Measurements from ENCODE around the gene MIER3. TPM values are rescaled to one million over a fixed set of nuclear protein-coding genes. Genes with fewer than 3 reads are reported as not detected.
"Not testable (repeated sequence)": the region's sequence is repeated elsewhere in the genome, so short reads cannot be mapped to it uniquely, and the experiment has no call there.

Gene MIER3, protein sequence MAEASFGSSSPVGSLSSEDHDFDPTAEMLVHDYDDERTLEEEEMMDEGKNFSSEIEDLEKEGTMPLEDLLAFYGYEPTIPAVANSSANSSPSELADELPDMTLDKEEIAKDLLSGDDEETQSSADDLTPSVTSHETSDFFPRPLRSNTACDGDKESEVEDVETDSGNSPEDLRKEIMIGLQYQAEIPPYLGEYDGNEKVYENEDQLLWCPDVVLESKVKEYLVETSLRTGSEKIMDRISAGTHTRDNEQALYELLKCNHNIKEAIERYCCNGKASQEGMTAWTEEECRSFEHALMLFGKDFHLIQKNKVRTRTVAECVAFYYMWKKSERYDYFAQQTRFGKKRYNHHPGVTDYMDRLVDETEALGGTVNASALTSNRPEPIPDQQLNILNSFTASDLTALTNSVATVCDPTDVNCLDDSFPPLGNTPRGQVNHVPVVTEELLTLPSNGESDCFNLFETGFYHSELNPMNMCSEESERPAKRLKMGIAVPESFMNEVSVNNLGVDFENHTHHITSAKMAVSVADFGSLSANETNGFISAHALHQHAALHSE
- total RNA-seq: 10.8 and 13.7 TPM in 2 replicates

DNA sequence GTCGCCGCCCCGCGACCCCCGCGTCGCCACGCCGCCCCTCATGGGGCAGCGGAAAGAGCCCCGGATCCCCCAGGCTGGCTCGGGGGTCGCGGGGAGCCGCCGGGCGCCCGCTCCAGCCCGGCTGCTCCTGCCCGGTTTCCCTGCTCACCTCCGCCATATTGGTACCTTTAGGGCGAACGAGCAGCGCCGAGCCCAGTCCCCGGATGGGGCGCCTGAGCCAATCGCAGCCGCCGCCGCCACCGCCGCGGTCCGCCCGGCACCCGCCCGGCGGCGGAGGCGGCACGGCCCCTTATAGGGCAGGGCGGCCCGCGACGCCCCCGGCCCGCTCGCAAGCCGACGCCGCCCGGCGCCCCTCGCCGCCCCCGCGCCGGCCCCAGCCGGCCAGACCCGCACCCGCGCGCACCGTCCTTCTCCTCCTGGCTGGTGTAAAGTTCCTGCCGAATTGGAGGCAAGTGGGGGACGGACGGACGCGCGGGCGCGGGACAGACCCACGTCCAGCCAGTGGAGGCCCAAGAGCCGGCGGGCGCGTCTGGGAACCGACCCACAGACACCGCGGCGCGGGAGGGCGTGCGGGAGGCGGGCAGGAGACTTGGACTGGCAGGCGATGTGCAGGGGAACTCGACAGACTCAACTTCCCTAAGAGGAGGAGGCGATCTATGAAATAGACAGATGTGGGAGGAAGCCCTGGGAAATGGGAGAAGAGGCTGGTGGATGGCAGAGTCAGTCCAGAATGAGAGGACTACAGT, at the start of gene MIER3:
Gene MIER3, minus strand, starts transcription at position 178 of the 746 bp plus-strand sequence. Its CDS starts 21 bp downstream, at position 157.
- peak; percentile 28 to 85 for DNase-seq (ENCODE audit: low read depth in 2 of 2)

DNA sequence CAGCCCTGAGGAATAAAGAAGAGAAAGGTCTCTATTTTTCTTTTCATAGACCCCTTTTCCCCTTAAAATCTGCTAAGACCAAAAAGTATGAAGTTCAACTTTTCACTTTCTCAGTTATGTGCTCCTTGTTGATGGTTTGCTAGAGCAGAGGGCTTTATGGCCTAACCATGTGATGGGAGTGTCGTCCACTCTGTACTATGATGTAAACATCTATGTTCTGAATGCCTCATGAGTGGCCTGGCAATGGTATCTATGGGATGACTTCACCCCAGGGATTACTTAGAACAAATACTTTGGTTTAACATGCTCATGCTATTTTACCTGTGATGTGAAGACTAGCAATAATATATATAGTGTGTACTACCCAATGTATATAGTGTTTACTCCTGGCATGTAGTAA, 43.7 kb upstream of the MIER3 start:
- no peak for DNase-seq (ENCODE audit: low read depth in 2 of 2)

DNA sequence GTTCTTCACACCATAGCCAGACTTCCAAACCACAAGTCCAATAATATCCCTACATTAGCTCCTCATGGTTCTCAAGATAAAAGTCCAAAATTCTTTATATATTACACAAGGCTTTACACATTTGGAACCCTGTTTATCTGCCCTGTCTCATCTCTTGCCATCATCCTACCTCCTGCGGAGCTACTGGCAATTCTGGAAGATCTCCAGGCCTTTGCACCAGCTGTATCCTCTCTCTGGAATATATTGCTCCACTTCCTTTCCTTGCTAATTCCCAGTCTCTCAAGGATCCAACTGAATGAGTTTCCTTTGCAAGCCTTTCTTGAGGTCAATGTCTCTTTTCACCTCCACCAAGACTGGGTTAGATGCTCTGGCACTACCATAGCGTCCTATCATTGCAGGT, 41.3 kb upstream of the MIER3 start:
- no peak for DNase-seq (ENCODE audit: low read depth in 2 of 2)

DNA sequence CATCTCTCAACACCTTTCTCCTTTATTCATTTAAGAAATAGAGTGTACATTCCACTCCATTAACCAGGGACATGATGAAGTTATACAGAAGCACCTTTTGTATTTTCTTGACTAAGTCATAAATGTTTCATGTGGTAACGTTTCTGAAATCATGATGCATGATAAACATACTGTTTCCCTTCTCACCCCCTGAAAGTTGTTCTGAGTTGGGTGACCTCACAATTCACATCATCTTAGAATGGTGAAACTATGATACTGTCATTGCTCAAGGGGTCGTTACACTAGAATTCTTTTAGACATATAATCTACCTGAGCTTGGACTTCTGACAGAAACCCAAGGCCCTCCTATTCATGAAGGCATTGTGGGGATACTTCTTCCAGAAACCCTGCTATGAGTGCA, 37.8 kb upstream of the MIER3 start:
- DNase-seq (ENCODE audit: low read depth in 2 of 2): no peak

DNA sequence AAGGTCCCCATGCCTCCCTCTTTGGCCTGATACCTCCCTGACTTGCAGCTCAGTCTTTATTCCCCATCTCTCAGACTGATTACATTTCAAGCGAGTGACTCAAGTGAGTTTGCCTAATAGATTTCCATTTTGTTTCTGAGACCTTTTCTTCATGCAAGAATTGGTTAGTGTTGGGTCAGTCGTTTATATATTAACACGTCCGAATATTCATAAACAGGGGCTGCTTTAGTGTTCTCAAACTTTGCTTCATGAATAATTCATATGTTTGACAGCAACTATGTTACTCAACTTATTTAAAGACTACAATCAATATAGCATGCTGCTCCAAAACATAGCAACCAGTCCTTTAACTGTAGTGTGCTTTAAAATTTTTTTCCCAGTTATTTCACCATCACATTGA, 36.6 kb upstream of the MIER3 start:
- DNase-seq (ENCODE audit: low read depth in 2 of 2): no peak

DNA sequence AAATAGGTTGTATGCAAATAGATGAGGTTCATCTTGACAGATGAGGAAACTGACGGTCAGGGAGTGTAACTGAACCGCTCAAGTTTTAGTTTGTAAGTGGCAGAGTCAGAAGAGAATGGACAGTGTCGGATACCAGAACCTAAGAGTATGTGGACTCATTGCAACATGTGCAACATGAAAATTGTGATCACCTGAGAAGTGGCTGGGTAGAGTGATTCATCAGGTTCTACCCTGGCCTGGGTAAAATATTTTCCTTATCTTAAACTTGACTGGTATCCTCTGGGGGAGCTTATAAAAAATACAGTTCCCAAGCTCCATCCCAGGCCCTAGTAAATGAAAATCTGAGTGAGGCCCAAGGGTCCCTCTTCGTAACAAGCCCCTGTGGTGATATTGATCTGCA, 35.2 kb upstream of the MIER3 start:
- DNase-seq (ENCODE audit: low read depth in 2 of 2): no peak

DNA sequence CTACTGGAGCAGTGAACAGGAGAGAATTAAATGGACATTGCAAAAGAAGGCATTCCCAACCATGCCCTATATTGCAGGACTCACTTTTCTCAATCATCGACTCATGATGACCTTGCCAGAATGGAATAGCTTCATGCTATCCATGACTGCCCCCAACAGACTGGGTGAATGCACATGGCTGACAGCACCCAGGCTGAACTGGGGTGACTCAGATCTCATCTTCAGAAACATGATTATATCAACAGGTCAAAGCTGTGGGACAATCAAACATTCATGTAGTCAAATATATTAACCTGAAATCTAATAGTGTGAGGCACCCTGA, 34.7 kb upstream of the MIER3 start:
- DNase-seq (ENCODE audit: low read depth in 2 of 2): no peak

DNA sequence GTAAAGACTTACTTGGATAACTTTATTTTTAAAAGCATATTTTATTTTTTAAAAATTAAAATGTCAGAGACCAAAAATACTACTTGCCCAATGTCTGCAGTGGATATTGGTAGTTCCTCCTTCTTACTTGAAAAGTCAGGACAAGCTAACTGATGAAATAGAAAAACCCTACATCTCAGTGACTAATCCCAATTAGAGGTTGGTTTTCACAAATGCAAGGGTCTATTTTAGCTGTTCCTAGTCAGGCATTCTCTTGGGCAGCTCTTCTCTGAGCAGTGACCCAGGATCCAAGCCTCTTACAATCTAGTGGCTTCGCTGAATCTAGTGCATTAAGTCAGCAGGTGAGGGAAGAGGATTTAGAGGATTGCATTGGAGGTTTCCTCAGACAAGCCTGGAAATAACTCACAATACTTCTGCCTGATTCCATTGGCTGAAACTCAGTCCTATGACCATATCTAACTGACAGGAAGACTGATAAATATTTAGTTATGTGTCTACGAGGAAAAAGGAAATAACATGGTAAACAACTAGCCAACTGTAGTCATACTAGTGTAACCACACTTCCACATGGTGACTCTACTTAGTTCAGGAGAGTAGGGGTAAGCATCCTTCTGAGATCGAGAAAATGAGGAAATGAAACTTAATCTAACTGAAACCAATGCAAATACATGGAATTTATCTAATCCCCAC, 34.2 kb upstream of the MIER3 start:
- no peak for DNase-seq (ENCODE audit: low read depth in 2 of 2)

DNA sequence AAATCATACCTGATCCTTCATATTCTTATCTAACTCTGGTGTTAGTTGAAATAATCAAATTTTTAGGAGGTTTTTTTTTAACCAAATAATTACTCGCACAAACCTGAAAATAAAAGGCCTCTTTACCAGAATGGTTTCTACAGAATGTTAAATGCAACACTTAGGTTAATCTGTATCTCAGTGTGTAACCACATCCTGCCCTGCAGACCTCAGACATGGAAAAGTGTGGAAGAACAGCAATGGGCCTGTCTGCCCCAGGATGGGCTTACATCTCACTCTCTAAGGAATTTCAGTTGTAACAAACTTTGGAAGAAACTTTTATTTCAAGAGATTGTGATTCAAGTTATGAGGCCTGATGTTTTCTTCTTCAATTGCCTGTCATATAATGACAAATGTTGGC, 32.5 kb upstream of the MIER3 start:
- DNase-seq (ENCODE audit: low read depth in 2 of 2): no peak

DNA sequence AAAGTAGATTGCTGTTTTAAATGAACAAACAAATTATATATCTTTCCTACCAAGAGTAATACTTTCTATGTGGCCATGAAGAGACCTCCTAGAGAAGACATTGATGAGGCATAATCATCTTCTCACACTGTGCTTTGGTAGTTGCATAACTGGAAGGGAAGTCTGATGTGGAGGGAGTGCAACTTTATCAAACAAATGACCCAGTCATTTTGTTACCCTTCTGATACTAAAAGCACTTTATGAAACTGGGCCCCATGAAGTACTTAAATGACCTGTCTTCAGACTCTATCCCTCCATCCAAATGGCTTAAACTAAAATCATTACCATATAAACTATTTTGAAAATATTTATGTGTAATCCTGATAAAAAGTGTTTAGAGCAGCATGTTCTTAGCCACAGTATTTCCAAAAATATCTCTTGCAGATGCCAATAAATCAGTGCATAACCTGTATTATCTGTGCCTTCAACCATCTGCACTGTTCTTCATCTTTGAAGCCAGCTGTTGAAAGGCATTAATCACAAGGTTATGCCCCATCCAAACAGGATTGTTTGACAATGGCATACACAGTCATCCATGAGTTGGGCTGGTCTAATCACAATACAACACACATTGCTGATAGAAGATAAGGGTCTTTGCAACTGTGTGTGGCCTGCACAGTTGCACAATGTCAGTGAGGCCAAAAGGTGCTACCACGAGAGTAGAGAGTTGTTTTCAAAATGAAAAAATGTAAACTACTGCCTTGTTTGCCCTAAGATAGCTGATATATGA, 31.9 kb upstream of the MIER3 start:
- DNase-seq (ENCODE audit: low read depth in 2 of 2): no peak

DNA sequence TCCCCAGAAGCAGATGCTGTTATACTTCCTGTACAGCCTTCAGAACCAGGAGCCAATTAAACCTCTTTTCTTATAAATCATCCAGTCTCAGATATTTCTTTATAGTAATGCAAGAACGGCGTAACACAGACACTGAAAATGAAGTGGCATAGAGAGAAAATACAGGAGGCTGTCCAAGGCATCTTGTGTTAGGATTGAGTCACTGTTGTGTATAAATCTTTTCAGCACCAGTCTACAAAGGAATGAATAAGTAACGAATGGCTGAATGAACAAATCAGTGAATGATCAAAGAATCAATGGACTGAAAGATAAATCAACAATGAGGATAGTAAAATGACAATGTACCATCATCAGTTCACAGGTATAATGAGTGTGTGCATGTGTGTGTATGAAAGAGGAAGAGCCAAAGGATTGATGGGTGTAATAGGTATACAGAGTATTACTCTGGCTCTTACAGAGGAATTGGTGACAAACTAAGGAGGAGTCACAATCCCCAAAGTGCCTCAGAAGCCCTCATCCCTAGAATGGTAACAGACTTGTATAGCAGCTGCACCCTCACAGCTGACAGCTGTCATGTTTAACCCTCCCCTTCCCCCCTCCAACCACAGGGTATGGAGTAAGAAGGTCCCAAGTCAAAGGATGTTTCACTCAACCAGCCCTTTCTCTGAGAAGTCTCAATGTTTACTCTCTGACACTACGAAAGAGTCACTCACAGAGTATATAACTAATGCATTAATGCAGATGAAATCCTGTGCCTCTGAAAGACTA, 29.8 kb upstream of the MIER3 start:
- no peak for DNase-seq (ENCODE audit: low read depth in 2 of 2)

DNA sequence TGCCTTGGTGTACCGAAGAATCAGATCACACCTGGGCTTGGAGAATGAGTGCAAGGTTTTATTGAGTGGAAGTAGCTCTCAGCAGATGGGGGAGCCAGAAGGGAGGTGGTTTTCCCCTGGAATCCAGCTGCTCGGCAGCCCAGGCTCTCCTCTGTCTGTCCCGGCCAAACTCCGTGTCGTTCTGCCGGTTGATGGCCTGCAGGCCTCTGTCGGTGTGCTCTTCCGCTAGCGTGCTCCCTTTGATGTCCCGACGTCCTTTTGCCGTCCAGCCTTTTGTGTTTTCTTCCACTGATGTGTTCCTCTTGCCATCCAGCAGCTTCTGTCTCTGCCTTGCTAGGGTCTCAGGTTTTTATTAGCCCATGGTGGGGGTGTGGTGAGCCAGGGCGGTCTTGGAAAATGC, 28.0 kb upstream of the MIER3 start:
- DNase-seq (ENCODE audit: low read depth in 2 of 2): no peak

DNA sequence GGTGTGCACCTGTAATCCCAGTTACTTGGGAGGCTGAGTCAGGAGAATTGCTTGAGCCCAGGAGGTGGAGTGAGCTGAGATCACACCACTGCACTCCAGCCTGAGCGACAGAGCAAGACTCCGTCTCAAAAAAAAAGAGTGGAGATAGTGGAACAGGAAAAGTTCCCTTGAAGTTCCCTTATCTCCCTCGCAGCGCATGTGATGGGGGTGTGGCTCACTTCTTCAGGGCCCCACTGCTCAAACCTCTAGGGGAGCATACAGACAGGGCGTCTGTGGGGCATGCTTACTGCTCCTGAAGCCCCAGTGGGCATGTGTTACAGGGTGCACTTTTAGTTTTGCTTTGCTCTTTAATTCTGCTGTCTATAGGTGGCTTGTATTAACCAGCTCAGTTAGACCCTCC, 27.6 kb upstream of the MIER3 start:
- DNase-seq (ENCODE audit: low read depth in 2 of 2): not testable (repeated sequence)

DNA sequence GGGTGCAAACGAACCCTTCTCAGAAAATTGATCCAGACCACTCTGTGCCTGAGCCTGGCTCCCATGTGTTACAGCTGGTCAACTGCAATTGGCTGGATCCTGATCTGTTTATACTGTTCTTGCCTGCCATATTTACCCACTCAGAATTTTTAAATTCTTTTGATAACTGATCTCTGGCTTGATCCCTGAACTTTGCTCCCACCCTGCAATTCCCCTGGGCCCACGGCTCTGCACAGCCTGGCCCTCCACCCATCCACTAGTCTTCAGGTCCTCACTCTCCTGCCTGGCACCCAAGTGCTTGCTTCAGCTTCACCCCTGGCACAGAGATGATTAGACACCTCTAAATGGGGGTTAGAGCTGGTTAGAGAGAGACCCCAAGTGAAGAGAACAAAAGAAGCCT, 25.9 kb upstream of the MIER3 start:
- no peak for DNase-seq (ENCODE audit: low read depth in 2 of 2)

DNA sequence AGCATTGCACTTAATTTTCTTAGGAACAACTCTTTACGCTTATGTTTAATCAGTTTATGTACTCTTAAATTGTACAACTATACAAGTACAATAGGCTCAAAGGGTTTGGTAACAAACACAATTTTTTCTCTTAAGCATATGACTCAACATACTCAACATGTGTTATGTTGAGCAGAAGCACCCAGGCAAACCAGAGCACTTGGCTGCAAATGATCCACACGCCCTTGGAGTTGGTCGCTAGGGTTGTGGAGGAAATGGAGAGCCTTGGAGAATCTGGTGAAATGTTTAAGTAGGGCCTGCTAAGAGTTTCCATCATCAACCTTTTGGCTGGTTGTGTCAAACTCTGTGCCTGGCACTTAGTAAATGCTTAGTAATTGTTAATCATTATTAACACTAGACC, 25.1 kb upstream of the MIER3 start:
- no peak for DNase-seq (ENCODE audit: low read depth in 2 of 2)

DNA sequence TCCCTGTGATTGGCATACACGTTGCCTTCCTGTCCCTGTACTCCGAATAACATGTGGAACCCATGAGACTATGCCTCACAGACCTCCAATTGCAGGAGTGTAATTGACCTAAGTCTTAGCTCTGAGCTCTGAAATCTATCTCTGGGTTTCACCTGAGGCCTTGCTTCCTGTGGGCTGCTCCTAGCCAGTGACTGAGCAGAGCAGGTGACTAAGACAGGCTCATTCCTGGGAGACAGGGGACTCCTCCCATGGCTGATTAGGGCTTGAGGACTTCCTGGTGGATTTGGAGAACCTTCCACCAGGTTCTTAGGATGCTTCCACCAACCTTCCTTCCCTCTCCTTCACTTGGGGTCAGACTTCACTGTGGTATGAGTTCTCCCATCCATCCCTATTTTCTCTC, 22.3 kb upstream of the MIER3 start:
- DNase-seq (ENCODE audit: low read depth in 2 of 2): no peak

DNA sequence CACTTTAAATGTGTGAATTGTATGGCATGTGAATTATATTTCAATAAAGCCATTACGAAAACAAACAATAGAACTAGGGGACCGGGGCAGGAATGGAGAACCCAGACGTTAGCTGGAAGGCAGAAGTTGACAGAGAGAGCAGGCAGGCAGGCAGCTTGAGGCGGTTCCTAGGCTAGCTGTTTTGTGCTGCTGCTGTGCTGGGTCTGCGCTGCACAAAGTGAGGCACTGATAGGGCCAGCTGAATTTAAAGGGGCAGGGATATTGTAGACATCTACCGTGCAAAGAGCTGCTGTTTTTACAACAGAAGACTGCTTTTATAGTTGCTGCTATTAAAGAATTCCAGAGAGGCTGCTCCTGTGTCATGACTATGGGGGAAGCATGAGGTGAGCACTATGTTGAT, 21.6 kb upstream of the MIER3 start:
- DNase-seq (ENCODE audit: low read depth in 2 of 2): no peak

DNA sequence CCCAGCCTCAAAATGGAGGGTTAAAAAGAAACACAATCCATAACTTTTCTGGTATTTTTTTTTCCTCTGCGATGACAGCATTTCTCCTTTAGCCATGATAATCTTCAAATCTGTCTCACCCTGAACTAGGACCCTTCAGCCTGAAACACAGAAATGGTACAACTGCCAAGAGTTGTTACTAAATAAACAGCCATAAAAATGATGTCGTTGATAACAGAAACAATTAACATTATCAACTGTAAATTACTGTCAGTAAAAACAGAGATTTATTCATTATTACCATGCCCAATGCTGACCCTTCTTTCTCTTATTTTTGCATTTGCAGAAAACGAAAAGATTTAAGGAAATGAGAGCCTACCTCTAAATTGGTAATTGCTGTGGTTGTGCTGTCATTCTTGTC, 19.4 kb upstream of the MIER3 start:
- DNase-seq (ENCODE audit: low read depth in 2 of 2): no peak

DNA sequence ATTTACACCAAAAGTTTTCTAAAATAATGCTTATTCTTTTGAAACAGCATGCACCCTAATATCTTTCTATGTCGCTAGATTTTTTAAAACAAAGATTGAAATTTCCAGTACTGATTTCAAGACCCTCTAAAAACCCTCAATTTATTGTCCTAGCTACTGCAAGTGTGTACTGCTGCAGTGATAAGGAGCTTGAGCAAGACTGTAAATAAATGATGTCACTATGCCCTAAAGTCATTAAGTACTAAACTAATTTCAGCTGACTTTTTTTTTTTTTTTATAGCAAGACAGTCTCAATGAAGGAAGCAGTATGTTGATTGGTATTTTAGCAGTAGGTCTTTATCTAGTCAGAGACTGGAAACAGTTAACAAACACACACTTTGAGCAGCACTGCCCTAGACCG, 12.2 kb upstream of the MIER3 start:
- DNase-seq (ENCODE audit: low read depth in 2 of 2): no peak

DNA sequence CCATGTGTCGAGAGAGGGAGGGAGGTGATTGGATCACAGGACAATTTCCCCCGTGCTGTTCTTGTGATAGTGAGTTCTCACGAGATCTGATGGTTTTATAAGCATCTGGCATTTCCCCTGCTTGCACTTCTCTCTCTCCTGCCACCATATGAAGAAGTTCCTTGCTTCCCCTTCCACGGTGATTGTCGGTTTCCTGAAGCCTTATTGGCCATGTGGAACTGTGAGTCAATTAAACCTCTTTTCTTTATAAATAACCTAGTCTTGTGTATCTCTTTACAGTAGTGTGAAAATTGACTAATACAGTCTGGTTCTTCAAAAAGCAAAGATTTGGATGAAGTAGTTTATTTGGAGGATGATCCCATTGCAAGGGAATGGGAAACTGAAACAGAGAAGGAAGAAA, 11.3 kb upstream of the MIER3 start:
- no peak for DNase-seq (ENCODE audit: low read depth in 2 of 2)

DNA sequence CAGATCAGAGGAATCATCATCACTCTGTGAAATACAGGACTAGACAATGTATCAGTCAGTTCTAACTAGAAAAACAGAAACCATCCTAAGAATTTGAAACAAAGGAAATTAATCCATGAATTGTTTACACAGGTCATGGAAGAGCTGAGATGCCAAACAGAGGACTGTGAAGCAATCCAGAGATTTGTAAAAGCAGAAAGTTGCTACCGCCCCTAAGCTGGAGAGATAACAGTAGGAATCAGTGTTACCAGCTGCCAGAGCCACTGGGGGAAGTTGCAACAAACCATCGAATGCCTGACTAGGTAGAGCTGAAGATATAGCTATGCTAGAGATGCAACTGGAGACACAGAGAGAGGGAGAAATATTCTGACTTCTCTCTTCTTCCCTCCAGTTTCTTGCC, 10.4 kb upstream of the MIER3 start:
- DNase-seq (ENCODE audit: low read depth in 2 of 2): no peak
